ENCODE measurements around the gene TBC1D8. TPM values are rescaled to one million over a fixed set of nuclear protein-coding genes. Genes with fewer than 3 reads are reported as not detected.

The TBC1D8 gene
- total and polyA plus RNA-seq, 2 of the 8 experiments (the other 6 are each of a cell fraction or from before 2014, with no cell fraction given), result 20.8 to 21.8 TPM

DNA sequence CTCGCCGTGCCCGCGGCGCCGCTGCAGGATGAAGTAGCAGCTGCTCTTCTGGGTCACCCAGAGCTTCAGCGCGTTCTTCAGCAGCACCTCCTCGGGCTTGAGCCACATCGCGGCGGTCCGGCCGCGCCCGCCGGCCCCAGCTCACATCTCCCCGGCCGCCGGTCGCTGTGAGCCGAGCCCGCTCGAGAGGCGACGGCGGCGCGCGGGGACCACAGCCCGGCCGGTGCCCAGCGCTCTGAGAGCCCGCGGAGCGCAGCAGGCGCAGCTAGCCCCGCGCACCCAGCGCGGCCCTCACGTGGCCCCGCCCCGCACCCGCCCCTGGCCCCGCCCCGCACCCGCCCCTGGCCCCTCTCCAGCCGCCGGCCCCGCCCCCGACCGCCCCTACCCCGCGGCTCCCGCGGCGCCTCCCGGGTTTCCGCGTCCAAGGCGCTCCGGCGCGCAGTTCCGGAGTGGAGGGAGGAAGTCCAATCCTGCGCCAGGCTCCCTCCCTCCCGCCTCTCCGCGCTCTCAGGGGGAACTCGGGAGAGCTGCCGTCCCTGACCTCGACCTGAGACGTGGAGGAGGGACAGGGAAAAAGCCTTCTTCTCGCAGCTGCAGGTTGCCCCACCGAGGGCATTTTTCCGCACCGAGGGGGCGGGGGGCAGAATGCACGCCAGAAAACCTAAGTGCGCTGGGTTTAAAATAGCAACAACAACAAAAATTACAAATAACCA lies at the start of gene TBC1D8 (continued):
- no peak; the same call in 1 of the 2 replicates for TF ChIP-seq RBBP5 (IDR thresholded peaks at IDR 0.05; ENCODE audit: borderline replicate concordance, low read depth, low read length)
- 0 out of 2 replicates have a peak, but pooled peaks have one; percentile 23 for TF ChIP-seq NRF1 (IDR thresholded peaks at IDR 0.05; ENCODE audit: low read depth, low read length)
- 0 out of 4 replicates have a peak, but pooled peaks of 1 of the 2 experiments have one; percentile 30 for TF ChIP-seq HDAC2 (IDR thresholded peaks at IDR 0.05; ENCODE audit: borderline replicate concordance in 1 of 2, low read depth in 2 of 2, low read length in 2 of 2)
- TF ChIP-seq KDM4A (IDR thresholded peaks at IDR 0.05; ENCODE audit: low read depth, low read length, severe bottlenecking), result peak; percentile 42
